ENCODE measurements around the gene ADI1.

The ADI1 gene

GRCh38 chr2:3472296-3472695, 47.0 kb downstream of the ADI1 start:
- H3K4me3 ChIP-seq (ENCODE audit: low read depth, low read length): no peak overlapping the region
- TF ChIP-seq CTCF (IDR thresholded peaks at IDR 0.05; ENCODE audit: borderline replicate concordance, insufficient read depth, low read depth, low read length): no peak

- TF ChIP-seq CTCF (IDR thresholded peaks at IDR 0.05; ENCODE audit: borderline replicate concordance, insufficient read depth, low read depth, low read length): no peak
- no peak overlapping the region for H3K4me3 ChIP-seq (ENCODE audit: low read depth, low read length)
These were observed 48.2 kb downstream of the ADI1 start for GRCh38 chr2:3470856-3471737.

GRCh38 chr2:3470166-3470651, 49.1 kb downstream of the ADI1 start:
- no peak overlapping the region for H3K4me3 ChIP-seq (ENCODE audit: low read depth, low read length)
- no peak for TF ChIP-seq CTCF (IDR thresholded peaks at IDR 0.05; ENCODE audit: borderline replicate concordance, insufficient read depth, low read depth, low read length)

GRCh38 chr2:3469486-3469885, 49.8 kb downstream of the ADI1 start:
- TF ChIP-seq CTCF (IDR thresholded peaks at IDR 0.05; ENCODE audit: borderline replicate concordance, insufficient read depth, low read depth, low read length): no peak
- no peak overlapping the region for H3K4me3 ChIP-seq (ENCODE audit: low read depth, low read length)

GRCh38 chr2:3468296-3468988, 50.9 kb downstream of the ADI1 start:
- no peak for TF ChIP-seq CTCF (IDR thresholded peaks at IDR 0.05; ENCODE audit: borderline replicate concordance, insufficient read depth, low read depth, low read length)
- H3K4me3 ChIP-seq (ENCODE audit: low read depth, low read length): no peak overlapping the region

GRCh38 chr2:3467654-3468053, 51.7 kb downstream of the ADI1 start:
- no peak for TF ChIP-seq CTCF (IDR thresholded peaks at IDR 0.05; ENCODE audit: borderline replicate concordance, insufficient read depth, low read depth, low read length)
- H3K4me3 ChIP-seq (ENCODE audit: low read depth, low read length): no peak overlapping the region

Measured in GM12875 (cell line).